Peyer's patch (tissue), 4 donors: ENCODE measurements around the gene BET1L. TPM values are rescaled to one million over a fixed set of nuclear protein-coding genes. Genes with fewer than 3 reads are reported as not detected.

Experiments used
- DNase-seq, 3 donors: peaks; one replicate each; pipeline ENCODE4 v3.0.0-alpha.2; 2017 to 2019
- H3K27ac ChIP-seq, 4 donors: fragments of 200-600 bp; sonication (generic); one replicate each; pipeline ENCODE4 v1.5.1; 2016 to 2019
- H3K27me3 ChIP-seq, 2 donors: fragments of 200-600 bp; sonication (generic); one replicate each; pipeline ENCODE4 v1.5.1; 2019
- H3K36me3 ChIP-seq, 3 donors: fragments of 200-600 bp; sonication (generic); one replicate each; pipeline ENCODE4 v1.5.1; 2016 to 2019
- H3K4me1 ChIP-seq, 4 donors: fragments of 200-600 bp; sonication (generic); one replicate each; pipeline ENCODE4 v1.5.1; 2016 to 2019
- H3K4me3 ChIP-seq, 4 donors: fragments of 200-600 bp; sonication (generic); 1 replicate in 3 of 4; 2 replicates in 1 of 4; pipeline ENCODE4 v1.5.1; 2016 to 2019; ENCODE audit warnings: mild to moderate bottlenecking in 1 of 4
- H3K9me3 ChIP-seq, 4 donors: fragments of 200-600 bp; sonication (generic); one replicate each; pipeline ENCODE4 v1.5.1; 2016 to 2019; ENCODE audit warnings: mild to moderate bottlenecking in 1 of 4
- POLR2A ChIP-seq, 2 donors: fragments of 450-650 bp; IDR thresholded peaks; one replicate each; pipeline ENCODE4 v1.5.1; 2017; ENCODE audit warnings: antibody characterized with exemption in 2 of 2, mild to moderate bottlenecking in 2 of 2, moderate library complexity in 2 of 2
- total RNA-seq, 4 donors: library from RNA; depleted of rRNA; stranded (reverse); fragments of >200 nt; gene quantifications; one replicate each; pipeline ENCODE4 v1.1.0, GENCODE V29; 2016
- TF ChIP-seq, protein P1 (sequence below), 6 experiments: fragments of 450-650 bp in 4 of 6; fragments of 200-600 bp in 2 of 6; sonication (generic) in 1 of 6; IDR thresholded peaks; one replicate each; pipeline ENCODE4 v1.5.1; 2017 to 2019; ENCODE audit warnings: antibody characterized with exemption in 6 of 6, mild to moderate bottlenecking in 3 of 6, moderate library complexity in 1 of 6

Gene BET1L
- total RNA-seq, 4 donors from 2014 or later, result 20.6 to 69.7 (median 40.1) TPM

DNA sequence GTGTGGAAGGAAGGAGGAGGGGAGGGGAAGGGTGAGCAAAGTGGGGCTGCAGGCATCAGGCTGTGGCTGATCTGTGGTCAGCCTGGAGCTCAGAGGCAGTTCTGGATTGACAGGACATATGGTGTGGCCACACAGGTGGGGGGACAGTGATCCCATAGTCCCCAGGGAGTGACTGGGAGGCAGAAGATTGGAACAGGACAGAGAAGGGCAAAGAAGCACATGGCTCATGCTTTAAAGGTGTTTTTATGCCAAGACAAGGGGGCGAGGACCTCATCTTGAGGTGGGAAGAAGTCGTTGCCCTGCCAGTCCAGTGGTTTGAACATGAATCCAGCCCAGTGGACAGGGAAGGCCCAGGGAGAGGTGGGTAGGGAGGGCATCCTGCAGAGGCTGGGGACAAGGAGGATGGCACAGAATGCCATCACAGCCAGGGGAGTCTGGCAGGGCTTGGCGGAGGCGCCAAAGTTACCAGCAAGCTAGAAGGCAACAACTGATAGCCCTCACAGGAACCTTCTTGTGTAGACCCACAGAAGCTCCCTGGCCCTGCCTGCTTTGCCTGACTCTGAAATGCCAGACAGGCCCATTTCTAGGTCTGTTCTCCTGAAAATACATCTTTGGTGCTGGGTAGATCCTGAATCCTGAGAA, 3.1 kb downstream of the BET1L start:
- Histone ChIP-seq H3K4me1 (peaks cover 0 to 27% (median 12%) of the 10 kb centered on the region in 4 donors), H3K36me3 (peaks cover 0 to 30% (median 0%) of the 10 kb centered on the region in 3 donors), H3K27me3 (no peaks in the 10 kb centered on the region), H3K4me3 (no peak overlapping the region), H3K9me3 (no peaks in the 10 kb centered on the region), H3K27ac (no peak overlapping the region)
- TF ChIP-seq POLR2A (IDR thresholded peaks at IDR 0.05), result no peak
- TF ChIP-seq, protein P1, sequence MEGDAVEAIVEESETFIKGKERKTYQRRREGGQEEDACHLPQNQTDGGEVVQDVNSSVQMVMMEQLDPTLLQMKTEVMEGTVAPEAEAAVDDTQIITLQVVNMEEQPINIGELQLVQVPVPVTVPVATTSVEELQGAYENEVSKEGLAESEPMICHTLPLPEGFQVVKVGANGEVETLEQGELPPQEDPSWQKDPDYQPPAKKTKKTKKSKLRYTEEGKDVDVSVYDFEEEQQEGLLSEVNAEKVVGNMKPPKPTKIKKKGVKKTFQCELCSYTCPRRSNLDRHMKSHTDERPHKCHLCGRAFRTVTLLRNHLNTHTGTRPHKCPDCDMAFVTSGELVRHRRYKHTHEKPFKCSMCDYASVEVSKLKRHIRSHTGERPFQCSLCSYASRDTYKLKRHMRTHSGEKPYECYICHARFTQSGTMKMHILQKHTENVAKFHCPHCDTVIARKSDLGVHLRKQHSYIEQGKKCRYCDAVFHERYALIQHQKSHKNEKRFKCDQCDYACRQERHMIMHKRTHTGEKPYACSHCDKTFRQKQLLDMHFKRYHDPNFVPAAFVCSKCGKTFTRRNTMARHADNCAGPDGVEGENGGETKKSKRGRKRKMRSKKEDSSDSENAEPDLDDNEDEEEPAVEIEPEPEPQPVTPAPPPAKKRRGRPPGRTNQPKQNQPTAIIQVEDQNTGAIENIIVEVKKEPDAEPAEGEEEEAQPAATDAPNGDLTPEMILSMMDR (IDR thresholded peaks at IDR 0.05), result no peak
- DNase-seq, result peak in 1 of 3 donors; percentile 36

DNA sequence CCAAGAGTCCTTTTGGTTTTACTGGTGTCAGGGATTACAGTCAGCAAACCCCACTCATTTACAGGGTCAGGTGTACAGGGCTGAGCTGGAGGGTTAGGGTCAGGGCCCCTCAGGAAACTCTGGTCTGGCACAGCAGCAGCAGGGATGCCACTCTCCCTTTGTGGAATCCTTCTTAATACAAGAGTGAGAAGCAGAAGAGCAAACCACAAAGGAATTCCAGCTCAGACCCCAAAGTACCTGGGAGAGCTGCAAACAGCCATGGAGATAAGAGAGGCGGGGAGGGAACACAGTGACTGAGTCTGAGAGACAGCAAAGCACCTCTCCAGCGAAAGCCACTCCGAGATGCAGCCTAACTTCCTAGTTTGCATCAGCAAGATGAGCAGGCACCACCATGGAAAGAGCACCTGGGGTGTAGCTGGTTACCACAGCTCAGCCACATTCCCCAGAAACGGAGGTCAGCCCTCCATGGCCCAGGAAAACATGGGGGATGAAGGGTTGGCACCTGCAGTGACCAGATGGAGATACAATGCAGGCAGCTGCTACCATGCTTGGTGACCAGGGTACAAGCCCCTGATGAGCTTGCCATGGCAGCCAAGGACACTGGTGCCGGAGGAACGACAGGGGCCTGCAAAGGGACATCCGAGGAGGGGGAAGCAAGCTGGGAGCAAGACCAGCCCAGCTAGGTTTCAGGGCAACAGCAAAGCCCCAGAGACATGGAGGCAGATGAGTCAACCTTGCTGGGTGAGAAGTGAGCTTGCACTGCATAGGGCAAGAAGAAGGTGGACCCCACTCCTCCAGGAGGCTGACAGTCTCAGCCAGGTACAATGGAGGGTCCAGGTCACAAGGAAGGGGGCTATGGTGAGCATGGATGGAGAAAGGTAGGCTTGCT, 3.9 kb downstream of the BET1L start:
- H3K4me3 ChIP-seq, result no peak overlapping the region
- H3K27me3 ChIP-seq, result no peaks in the 10 kb centered on the region
- H3K27ac ChIP-seq, result no peak overlapping the region
- H3K9me3 ChIP-seq, result no peaks in the 10 kb centered on the region
- peaks cover 0 to 30% (median 0%) of the 10 kb centered on the region in 3 donors for H3K36me3 ChIP-seq
- TF ChIP-seq, protein P1 (IDR thresholded peaks at IDR 0.05), result no peak
- no peak for TF ChIP-seq POLR2A (IDR thresholded peaks at IDR 0.05)
- DNase-seq, result peak in 2 of 3 donors; percentile 36 to 40
- peaks cover 0 to 27% (median 11%) of the 10 kb centered on the region in 4 donors for H3K4me1 ChIP-seq

DNA sequence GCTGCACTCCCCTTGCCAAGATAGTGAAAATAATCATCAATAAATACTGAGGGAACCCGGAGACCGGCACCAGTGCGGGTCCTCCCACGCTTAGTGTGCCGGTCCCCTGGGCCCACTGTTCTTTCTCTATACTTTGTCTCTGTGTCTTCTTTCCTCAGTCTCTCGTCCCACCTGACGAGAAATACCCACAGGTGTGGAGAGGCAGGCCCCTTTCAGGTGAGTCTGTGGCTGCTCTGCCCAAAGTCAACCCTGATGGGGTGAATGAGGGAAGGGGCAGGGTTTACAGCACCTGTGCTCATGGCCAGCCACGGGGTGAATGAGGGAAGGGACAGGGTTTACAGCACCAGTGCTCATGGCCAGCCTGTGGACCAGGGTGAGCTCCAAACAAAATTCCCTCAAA, 4.7 kb downstream of the BET1L start:
- H3K4me3 ChIP-seq, result no peak overlapping the region
- H3K27ac ChIP-seq, result peak overlapping the region in 1 of 4 donors; percentile 14
- peaks cover 0 to 27% (median 11%) of the 10 kb centered on the region in 4 donors for H3K4me1 ChIP-seq
- peaks cover 0 to 30% (median 0%) of the 10 kb centered on the region in 3 donors for H3K36me3 ChIP-seq
- no peaks in the 10 kb centered on the region for H3K27me3 ChIP-seq
- H3K9me3 ChIP-seq, result no peaks in the 10 kb centered on the region
- peak in 2 of 3 donors; percentile 12 to 43 for DNase-seq
- TF ChIP-seq POLR2A (IDR thresholded peaks at IDR 0.05), result no peak
- TF ChIP-seq, protein P1 (IDR thresholded peaks at IDR 0.05), result no peak

- Histone ChIP-seq H3K27ac (no peak overlapping the region), H3K4me3 (no peak overlapping the region)
Measured at GRCh38 chr11:201966-202365, 5.2 kb downstream of the BET1L start.

More at GRCh38 chr11:201966-202365, 5.2 kb downstream of the BET1L start:
- TF ChIP-seq, protein P1 (IDR thresholded peaks at IDR 0.05), result no peak
- no peak for TF ChIP-seq POLR2A (IDR thresholded peaks at IDR 0.05)
- H3K27me3 ChIP-seq, result no peaks in the 10 kb centered on the region
- peak in 1 of 3 donors; percentile 41 for DNase-seq
- H3K9me3 ChIP-seq, result no peaks in the 10 kb centered on the region
- H3K36me3 ChIP-seq, result peaks cover 0 to 30% (median 0%) of the 10 kb centered on the region in 3 donors
- H3K4me1 ChIP-seq, result peaks cover 0 to 27% (median 11%) of the 10 kb centered on the region in 4 donors
